HEK293T (cell line): Measurements from ENCODE around the gene ASB10.

ENCODE experiments used
- CTCF ChIA-PET: fragments of 350-600 bp; formaldehyde crosslinking; extraction: SDS; loops from one replicate; lab custom pipeline; 2021; ENCODE audit warnings: antibody characterized with exemption, inconsistent platforms; lab: Yijun Ruan, JAX
- POLR2A ChIA-PET: fragments of 350-600 bp; formaldehyde crosslinking; extraction: SDS; loops from one replicate; lab custom pipeline; 2020; ENCODE audit warnings: antibody characterized with exemption, inconsistent platforms; lab: Yijun Ruan, JAX
- DNase-seq: peaks from one replicate; pipeline ENCODE4 v3.0.0; 2012; ENCODE audit warnings: mixed read lengths; ENCODE audit errors: extremely low spot score
- ARNT ChIP-seq: fragments of 450-650 bp; IDR thresholded peaks from 2 replicates; pipeline ENCODE4 v1.6.1; 2017; ENCODE audit warnings: mild to moderate bottlenecking
- BHLHE40 ChIP-seq: fragments of 450-650 bp; IDR thresholded peaks from 2 replicates; pipeline ENCODE4 v1.6.1; 2016; ENCODE audit warnings: mild to moderate bottlenecking, moderate library complexity, borderline replicate concordance
- CTBP1 ChIP-seq: fragments of 450-650 bp; IDR thresholded peaks from 2 replicates; pipeline ENCODE4 v1.6.1; 2016; ENCODE audit warnings: borderline replicate concordance
- ELF4 ChIP-seq: fragments of 450-650 bp; IDR thresholded peaks from 2 replicates; pipeline ENCODE4 v1.6.1; 2017; ENCODE audit warnings: antibody characterized with exemption
- FOXA1 ChIP-seq: fragments of 450-650 bp; IDR thresholded peaks from 2 replicates; pipeline ENCODE4 v1.6.1; 2016; ENCODE audit warnings: mild to moderate bottlenecking
- FOXK2 ChIP-seq: fragments of 450-650 bp; IDR thresholded peaks from 2 replicates; pipeline ENCODE4 v1.6.1; 2016; ENCODE audit warnings: mild to moderate bottlenecking
- FOXM1 ChIP-seq: fragments of 450-650 bp; IDR thresholded peaks from 2 replicates; pipeline ENCODE4 v1.6.1; 2017; ENCODE audit warnings: mild to moderate bottlenecking, borderline replicate concordance
- HDGF ChIP-seq: fragments of 450-650 bp; IDR thresholded peaks from 2 replicates; pipeline ENCODE4 v1.6.1; 2017; ENCODE audit warnings: antibody characterized with exemption, borderline replicate concordance
- L3MBTL2 ChIP-seq: fragments of 450-650 bp; conservative IDR thresholded peaks from 2 replicates; pipeline ENCODE4 v1.6.1; 2016; ENCODE audit warnings: mild to moderate bottlenecking
- LEF1 ChIP-seq: fragments of 450-650 bp; IDR thresholded peaks from 2 replicates; pipeline ENCODE4 v1.6.1; 2017; ENCODE audit warnings: mild to moderate bottlenecking, borderline replicate concordance
- NFRKB ChIP-seq: fragments of 450-650 bp; IDR thresholded peaks from 2 replicates; pipeline ENCODE4 v1.6.1; 2016; ENCODE audit warnings: mild to moderate bottlenecking, moderate library complexity
- SP1 ChIP-seq: fragments of 450-650 bp; IDR thresholded peaks from 2 replicates; pipeline ENCODE4 v1.6.1; 2017
- SUZ12 ChIP-seq: fragments of 450-650 bp; IDR thresholded peaks from 2 replicates; pipeline ENCODE4 v1.6.1; 2016; ENCODE audit warnings: mild to moderate bottlenecking
- TARDBP ChIP-seq: fragments of 450-650 bp; IDR thresholded peaks from 2 replicates; pipeline ENCODE4 v1.6.1; 2016
- ZNF384 ChIP-seq: fragments of 450-650 bp; IDR thresholded peaks from 2 replicates; pipeline ENCODE4 v1.6.1; 2016
- TF ChIP-seq, protein P1 (sequence below): fragments of 450-650 bp; IDR thresholded peaks from 2 replicates; pipeline ENCODE4 v1.6.1; 2016

The ASB10 gene

DNA sequence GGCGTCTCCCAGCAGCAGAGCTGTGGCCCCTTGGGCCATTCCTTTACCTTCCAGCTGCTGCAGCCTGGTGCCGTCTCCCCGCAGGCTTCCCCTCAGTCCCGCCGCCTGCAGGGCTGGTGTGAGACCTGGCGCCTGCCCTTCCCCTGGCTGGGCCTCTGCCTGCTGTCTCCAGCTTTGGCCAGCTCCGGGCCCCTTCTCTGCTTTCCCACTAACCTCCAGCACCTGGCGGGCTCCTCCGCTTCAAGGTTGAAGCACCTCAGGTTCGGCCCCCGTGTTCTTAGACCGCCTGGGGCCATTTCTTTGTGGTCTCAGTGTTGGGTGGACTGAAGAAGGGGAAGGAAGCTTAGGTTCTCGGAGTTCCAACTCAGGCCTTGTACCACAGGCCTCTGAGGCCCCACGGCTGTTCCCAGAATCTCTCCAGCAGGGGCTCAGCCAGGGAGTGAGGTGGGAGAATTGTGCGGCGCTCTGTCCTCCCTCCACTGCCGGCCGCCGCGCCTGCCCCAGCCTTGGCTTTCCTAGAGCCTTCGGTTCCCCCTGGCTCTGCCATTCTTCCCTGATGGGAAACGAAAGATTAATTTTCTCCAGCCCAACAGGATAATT is 49.9 kb downstream of the ASB10 start:
- peak; percentile 50 for DNase-seq
- ChIA-PET CTCF (no interaction called here), POLR2A (no interaction called here)
- no peak for TF ChIP-seq BHLHE40

DNA sequence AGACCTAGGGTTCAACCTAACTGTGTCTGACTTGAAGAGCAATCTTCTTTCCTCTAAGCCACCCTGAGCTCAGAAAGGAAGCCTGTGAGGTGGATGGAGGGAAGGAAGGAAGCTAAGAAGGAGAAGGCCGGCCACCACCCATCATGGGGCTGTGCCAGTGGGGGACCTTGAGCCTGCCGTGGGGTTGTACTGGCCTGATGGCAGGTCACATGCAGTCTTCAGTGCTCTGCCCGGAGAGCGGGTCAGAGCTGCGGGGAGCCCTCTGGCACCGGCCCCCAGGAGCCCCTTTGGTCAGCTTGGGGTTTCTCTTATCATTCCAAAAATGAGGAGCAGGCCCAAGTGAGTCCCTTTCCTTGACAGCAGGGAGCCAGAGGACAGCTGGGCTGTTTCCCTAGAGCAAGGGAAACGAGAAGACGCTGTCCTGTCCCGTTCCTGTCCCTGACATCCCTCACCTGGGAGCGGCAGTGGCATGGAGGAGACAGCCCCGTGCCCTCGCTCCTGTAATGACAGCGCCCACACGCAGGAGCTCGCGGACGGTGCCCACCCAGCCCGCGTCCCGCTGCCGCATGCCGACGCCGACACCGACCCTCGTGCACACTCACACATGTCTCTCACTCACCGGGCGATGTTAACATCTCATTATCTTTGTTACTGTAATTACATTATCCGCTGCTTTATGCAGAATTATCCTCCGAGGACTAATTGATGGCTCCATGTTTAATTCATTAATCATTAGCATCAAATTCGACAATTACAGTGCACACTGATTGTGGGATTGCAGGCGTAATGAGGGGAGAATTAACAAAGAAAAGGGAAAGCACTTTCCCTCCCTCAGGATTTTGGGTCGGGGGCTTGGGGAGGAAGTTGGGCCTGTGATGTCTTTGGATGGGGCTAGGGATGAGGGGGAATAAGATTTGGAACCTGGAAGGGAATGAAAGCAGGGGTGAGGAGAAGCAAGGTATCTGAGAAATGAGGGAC is 50.9 kb downstream of the ASB10 start:
- POLR2A ChIA-PET: interaction anchor here (1.4 kb wide), 1 partner anchor 21 kb away, joined by 5 read pairs; no protein-coding TSS in a partner anchor
- no peak for DNase-seq
- TF ChIP-seq, protein P1, sequence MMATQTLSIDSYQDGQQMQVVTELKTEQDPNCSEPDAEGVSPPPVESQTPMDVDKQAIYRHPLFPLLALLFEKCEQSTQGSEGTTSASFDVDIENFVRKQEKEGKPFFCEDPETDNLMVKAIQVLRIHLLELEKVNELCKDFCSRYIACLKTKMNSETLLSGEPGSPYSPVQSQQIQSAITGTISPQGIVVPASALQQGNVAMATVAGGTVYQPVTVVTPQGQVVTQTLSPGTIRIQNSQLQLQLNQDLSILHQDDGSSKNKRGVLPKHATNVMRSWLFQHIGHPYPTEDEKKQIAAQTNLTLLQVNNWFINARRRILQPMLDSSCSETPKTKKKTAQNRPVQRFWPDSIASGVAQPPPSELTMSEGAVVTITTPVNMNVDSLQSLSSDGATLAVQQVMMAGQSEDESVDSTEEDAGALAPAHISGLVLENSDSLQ: no peak
- no peak for TF ChIP-seq NFRKB
- TF ChIP-seq CTBP1: no peak
- no peak for TF ChIP-seq LEF1
- no peak for TF ChIP-seq SUZ12
- TF ChIP-seq ELF4: no peak
- no peak for TF ChIP-seq FOXM1
- TF ChIP-seq TARDBP: no peak
- TF ChIP-seq SP1: no peak
- TF ChIP-seq ARNT: no peak
- TF ChIP-seq L3MBTL2: no peak
- no peak for TF ChIP-seq FOXK2
- no peak for TF ChIP-seq ZNF384
- no peak for TF ChIP-seq BHLHE40
- TF ChIP-seq FOXA1: no peak
- TF ChIP-seq HDGF: no peak
- CTCF ChIA-PET: interaction anchor here (1.8 kb wide), 1 partner anchor 12 kb away, joined by 7 read pairs; no protein-coding TSS in a partner anchor

DNA sequence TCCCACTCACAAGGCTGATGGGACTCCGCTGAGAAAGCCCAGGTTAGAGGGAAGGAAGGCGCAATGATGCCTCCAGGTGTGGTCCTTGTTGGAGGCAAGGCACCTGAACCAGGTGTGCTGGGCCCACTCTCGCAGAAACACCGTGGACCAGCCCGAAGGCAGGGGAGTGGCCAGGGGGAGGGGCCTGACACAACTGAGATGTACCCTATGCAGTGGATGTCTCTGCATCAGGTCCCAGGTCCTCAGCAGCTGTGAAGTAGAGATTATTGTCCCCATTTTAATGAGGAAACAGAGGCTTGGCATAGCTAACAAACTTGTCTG is 51.6 kb downstream of the ASB10 start:
- DNase-seq: no peak
- TF ChIP-seq ELF4 (no peak), FOXM1 (no peak)
- ChIA-PET CTCF (interaction anchor here (1.8 kb wide), 1 partner anchor 11 kb away, joined by 7 read pairs; no protein-coding TSS in a partner anchor), POLR2A (interaction anchor here (1.4 kb wide), 1 partner anchor 22 kb away, joined by 5 read pairs; no protein-coding TSS in a partner anchor)

DNA sequence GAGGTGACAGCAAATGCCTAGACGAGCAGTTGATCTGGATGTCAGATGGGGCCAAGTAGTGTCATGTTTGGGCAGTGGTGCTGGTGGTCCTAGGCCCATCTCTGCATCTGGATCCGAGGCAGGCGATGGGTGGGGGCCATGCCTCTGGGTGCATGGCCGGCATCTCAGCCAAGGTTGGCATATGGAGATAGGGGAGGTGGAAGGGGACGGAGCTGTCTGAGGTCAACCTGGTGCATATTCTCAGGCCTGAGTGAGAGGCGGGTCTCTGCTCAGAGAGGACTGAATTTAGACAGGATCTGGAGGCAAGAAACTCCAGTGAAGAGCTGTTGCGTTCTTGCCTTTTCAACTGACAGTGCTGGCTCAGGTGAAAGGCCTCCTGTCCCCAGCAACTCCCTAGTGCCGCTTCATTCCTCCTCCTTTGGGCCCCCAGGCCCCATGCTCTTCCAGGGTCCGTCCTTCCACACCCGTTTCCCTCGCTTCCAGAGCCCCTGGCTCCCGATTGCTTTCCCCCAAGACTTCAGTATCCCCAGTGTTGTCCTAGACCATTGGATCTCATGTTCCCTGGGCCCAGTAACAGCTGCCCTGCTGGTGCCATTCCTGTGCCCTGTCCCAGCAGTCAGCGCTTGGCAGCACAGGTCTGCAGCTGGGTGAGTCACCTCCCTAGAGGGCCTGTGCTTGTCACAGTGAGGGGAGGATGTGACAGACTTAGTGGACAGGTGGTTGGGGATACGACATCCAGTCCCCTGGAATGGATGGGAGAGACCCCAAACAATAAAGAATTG is 52.1 kb downstream of the ASB10 start:
- TF ChIP-seq, protein P1: no peak
- no peak for TF ChIP-seq HDGF
- no peak for TF ChIP-seq ARNT
- TF ChIP-seq FOXA1: no peak
- TF ChIP-seq SUZ12: no peak
- no peak for TF ChIP-seq FOXM1
- TF ChIP-seq ELF4: no peak
- TF ChIP-seq LEF1: no peak
- no peak for TF ChIP-seq CTBP1
- TF ChIP-seq FOXK2: no peak
- TF ChIP-seq ZNF384: no peak
- no peak for TF ChIP-seq BHLHE40
- no peak for TF ChIP-seq NFRKB
- TF ChIP-seq SP1: no peak
- TF ChIP-seq L3MBTL2: no peak
- no peak for TF ChIP-seq TARDBP
- ChIA-PET CTCF (interaction anchor here (1.8 kb wide), 1 partner anchor 11 kb away, joined by 7 read pairs; no protein-coding TSS in a partner anchor), POLR2A (interaction anchor here (1.4 kb wide), 1 partner anchor 23 kb away, joined by 5 read pairs; no protein-coding TSS in a partner anchor)
- no peak for DNase-seq

DNA sequence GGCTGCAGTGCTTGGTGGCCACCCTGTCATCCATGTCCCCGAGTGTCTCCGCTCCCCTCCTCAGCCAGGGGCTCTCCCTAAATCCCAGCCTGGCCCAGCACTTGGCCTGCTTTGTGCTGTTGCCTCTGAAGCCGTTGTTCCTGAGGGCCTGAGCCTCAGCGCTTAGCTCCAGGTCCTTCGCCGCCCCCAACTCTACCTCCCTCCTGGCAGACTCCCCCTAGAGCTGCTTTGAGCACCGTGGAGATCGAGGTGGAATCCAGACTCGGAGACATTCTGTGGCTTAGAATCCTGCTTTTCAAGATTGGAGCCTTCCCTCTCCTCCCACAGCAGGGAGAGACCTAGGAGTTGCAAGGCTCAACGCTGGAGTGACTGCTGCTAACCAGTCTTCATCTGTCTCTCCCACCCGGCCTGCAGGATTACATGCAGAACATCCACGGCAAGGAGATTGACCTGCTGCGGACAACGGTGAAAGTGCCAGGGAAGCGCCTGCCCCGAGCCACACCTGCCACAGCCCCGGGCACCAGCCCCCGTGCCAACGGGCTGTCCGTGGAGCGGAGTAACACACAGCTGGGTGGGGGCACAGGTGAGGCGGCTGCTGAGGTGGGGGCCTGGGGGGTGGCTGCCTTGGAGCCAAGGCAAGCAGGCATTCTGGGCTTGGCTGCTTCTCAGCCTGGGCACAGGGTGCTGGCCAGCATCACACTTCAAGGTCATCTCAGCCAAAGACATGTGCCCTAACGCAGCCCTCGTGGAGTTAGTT is 52.9 kb downstream of the ASB10 start:
- CTCF ChIA-PET: interaction anchor here (0.6 to 1.7 kb wide), 2 partner anchors 10 to 181 kb away, joined by 4 to 7 read pairs; no protein-coding TSS in a partner anchor
- POLR2A ChIA-PET: no interaction called here
- DNase-seq: no peak
- TF ChIP-seq CTBP1 (no peak), HDGF (no peak), ELF4 (no peak), FOXA1 (no peak), TARDBP (no peak), LEF1 (no peak), FOXK2 (no peak), ZNF384 (no peak), ARNT (no peak), L3MBTL2 (no peak), NFRKB (no peak), BHLHE40 (no peak), FOXM1 (no peak), SP1 (no peak), SUZ12 (no peak)
- TF ChIP-seq, protein P1: no peak
